H1 (cell line): ENCODE results near the gene ADGRF5. TPM values are rescaled to one million over a fixed set of nuclear protein-coding genes. Genes with fewer than 3 reads are reported as not detected.

Source experiments
- CTCF ChIA-PET: fragments of 300-600 bp; sonication (Branson Sonifier 250); formaldehyde crosslinking; loops from one replicate; lab custom pipeline; 2021; ENCODE audit not compliant: partially characterized antibody; lab: Charles Lee
- POLR2A ChIA-PET: fragments of 300-600 bp; sonication (Branson Sonifier 250); formaldehyde crosslinking; loops from one replicate; lab custom pipeline; 2021; ENCODE audit warnings: inconsistent platforms; ENCODE audit not compliant: partially characterized antibody; lab: Charles Lee
- DNase-seq, 2 experiments: peaks; one replicate each; pipeline versions ENCODE4 v3.0.0 to v3.0.0-alpha.2; 2010 to 2022; ENCODE audit warnings: low spot score in 2 of 2, low read depth in 1 of 2, mixed read lengths in 1 of 2
- FAIRE-seq: peaks from 2 replicates; lab custom pipeline; 2011; peaks lifted over from hg19 to GRCh38; lab: Jason Lieb, UNC
- H2AFZ ChIP-seq: 2 replicates; pipeline ENCODE4 v1.8.1; 2012; ENCODE audit warnings: low read length, inconsistent platforms
- H2AK5ac ChIP-seq: 2 replicates; pipeline ENCODE4 v1.6.1; 2013; ENCODE audit warnings: low read depth, low read length
- H2BK120ac ChIP-seq: replicated peaks from 2 replicates; pipeline ENCODE3; 2013; ENCODE audit warnings: low read depth, low read length, inconsistent platforms
- H2BK12ac ChIP-seq: 2 replicates; pipeline ENCODE4 v1.6.1; 2013; ENCODE audit warnings: low read depth, low read length
- H2BK15ac ChIP-seq: 2 replicates; pipeline ENCODE4 v1.6.1; 2013; ENCODE audit warnings: low read length
- H2BK20ac ChIP-seq: 2 replicates; pipeline ENCODE4 v1.6.1; 2013; ENCODE audit warnings: low read length
- H2BK5ac ChIP-seq: 2 replicates; pipeline ENCODE4 v1.6.1; 2013; ENCODE audit warnings: low read depth, low read length
- H3K14ac ChIP-seq: 2 replicates; pipeline ENCODE4 v1.6.1; 2013; ENCODE audit warnings: inconsistent platforms; ENCODE audit not compliant: insufficient read length
- H3K18ac ChIP-seq: 2 replicates; pipeline ENCODE4 v1.6.1; 2013; ENCODE audit warnings: low read length; ENCODE audit errors: extremely low read depth
- H3K23ac ChIP-seq: 2 replicates; pipeline ENCODE4 v1.6.1; 2013; ENCODE audit warnings: inconsistent platforms; ENCODE audit not compliant: insufficient read length
- H3K23me2 ChIP-seq: 2 replicates; pipeline ENCODE4 v1.6.1; 2013; ENCODE audit warnings: low read depth, low read length
- H3K27ac ChIP-seq: 2 replicates; pipeline ENCODE4 v1.6.1; 2011; ENCODE audit warnings: low read depth, low read length, inconsistent platforms
- H3K27me3 ChIP-seq, 4 experiments: replicated peaks in 1 of 4; 1 replicate in 1 of 4; 2 replicates in 3 of 4; pipeline versions ENCODE4 v1.6.1 to v1.8.1; 2011 to 2013; ENCODE audit warnings: low read length in 3 of 4, mild to moderate bottlenecking in 3 of 4, inconsistent platforms in 2 of 4, mixed read lengths in 2 of 4, moderate library complexity in 1 of 4; ENCODE audit not compliant: control insufficient read depth in 3 of 4, insufficient read depth in 3 of 4; ENCODE audit errors: extremely low read depth in 1 of 4
- H3K36me3 ChIP-seq, 4 experiments: 2 replicates each; pipeline versions ENCODE4 v1.6.1 to v1.8.1; 2011 to 2013; ENCODE audit warnings: mild to moderate bottlenecking in 4 of 4, low read length in 3 of 4, moderate library complexity in 2 of 4, control low read depth in 1 of 4, inconsistent platforms in 1 of 4; ENCODE audit not compliant: insufficient read depth in 4 of 4, control insufficient read depth in 2 of 4
- H3K4ac ChIP-seq: replicated peaks from 2 replicates; pipeline ENCODE3; 2013; ENCODE audit warnings: low read length, low read depth, mixed read lengths, inconsistent platforms; ENCODE audit not compliant: insufficient read length
- H3K4me1 ChIP-seq, 4 experiments: replicated peaks in 1 of 4; 1 replicate in 1 of 4; 2 replicates in 3 of 4; pipeline versions ENCODE4 v1.6.1 to v1.8.1; 2011 to 2013; ENCODE audit warnings: low read length in 3 of 4, inconsistent platforms in 2 of 4, mixed read lengths in 1 of 4; ENCODE audit not compliant: insufficient read depth in 4 of 4, control insufficient read depth in 3 of 4
- H3K4me2 ChIP-seq, 2 experiments: 2 replicates each; pipeline versions ENCODE4 v1.6.1 to v1.8.1; 2011 to 2013; ENCODE audit warnings: low read depth in 2 of 2, low read length in 2 of 2, control low read depth in 1 of 2, inconsistent platforms in 1 of 2, mild to moderate bottlenecking in 1 of 2; ENCODE audit not compliant: insufficient read depth in 1 of 2
- H3K4me3 ChIP-seq, 4 experiments: fragments of 200-600, 300-600 bp in 1 of 4; sonication (generic), shearing (Covaris generic), sonication (Bioruptor Twin) in 1 of 4; 2 replicates each; pipeline versions ENCODE4 v1.5.1 to v1.8.1; 2011 to 2016; ENCODE audit warnings: low read length in 4 of 4, low read depth in 3 of 4, control low read depth in 2 of 4, inconsistent platforms in 2 of 4, mild to moderate bottlenecking in 2 of 4, mixed read lengths in 1 of 4, moderate library complexity in 1 of 4; ENCODE audit not compliant: insufficient read depth in 2 of 4; ENCODE audit errors: extremely low read depth in 1 of 4
- H3K56ac ChIP-seq: replicated peaks from 2 replicates; pipeline ENCODE3; 2013; ENCODE audit warnings: low read depth, mild to moderate bottlenecking, mixed read lengths, low read length, inconsistent platforms; ENCODE audit not compliant: insufficient read length
- H3K79me1 ChIP-seq: 2 replicates; pipeline ENCODE4 v1.6.1; 2013; ENCODE audit warnings: low read depth, low read length, control low read depth
- H3K79me2 ChIP-seq, 2 experiments: 2 replicates each; pipeline versions ENCODE4 v1.6.1 to v1.8.1; 2012 to 2013; ENCODE audit warnings: low read length in 2 of 2, mild to moderate bottlenecking in 2 of 2, inconsistent platforms in 1 of 2; ENCODE audit not compliant: insufficient read depth in 2 of 2, control insufficient read depth in 1 of 2
- H3K9ac ChIP-seq, 4 experiments: replicated peaks in 1 of 4; 1 replicate in 1 of 4; 2 replicates in 3 of 4; pipeline versions ENCODE4 v1.6.1 to v1.8.1; 2011 to 2013; ENCODE audit warnings: low read depth in 3 of 4, low read length in 3 of 4, control low read depth in 2 of 4, mild to moderate bottlenecking in 2 of 4, moderate library complexity in 2 of 4, inconsistent platforms in 1 of 4; ENCODE audit errors: extremely low read depth in 1 of 4
- H3K9me3 ChIP-seq, 2 experiments: 2 replicates each; pipeline versions ENCODE4 v1.6.1 to v1.8.1; 2012 to 2013; ENCODE audit warnings: mild to moderate bottlenecking in 2 of 2, moderate library complexity in 2 of 2, control low read depth in 1 of 2, inconsistent platforms in 1 of 2, low read depth in 1 of 2, low read length in 1 of 2, mixed read lengths in 1 of 2; ENCODE audit not compliant: insufficient read depth in 2 of 2
- H4K20me1 ChIP-seq, 2 experiments: replicated peaks in 1 of 2; 2 replicates each; pipeline versions ENCODE3 to v1.8.1; 2011 to 2013; ENCODE audit warnings: inconsistent platforms in 2 of 2, low read length in 2 of 2, mild to moderate bottlenecking in 1 of 2; ENCODE audit not compliant: insufficient read depth in 2 of 2, control insufficient read depth in 1 of 2
- H4K5ac ChIP-seq: 2 replicates; pipeline ENCODE4 v1.6.1; 2013; ENCODE audit warnings: low read length, low read depth, mixed read lengths, inconsistent platforms; ENCODE audit not compliant: insufficient read length
- H4K8ac ChIP-seq: 2 replicates; pipeline ENCODE4 v1.8.0; 2013; ENCODE audit warnings: mild to moderate bottlenecking, moderate library complexity, low read length, inconsistent platforms; ENCODE audit not compliant: insufficient read depth; ENCODE audit errors: extremely low read depth
- H4K91ac ChIP-seq: replicated peaks from 2 replicates; pipeline ENCODE3; 2013; ENCODE audit warnings: low read length, mixed read lengths, inconsistent platforms; ENCODE audit not compliant: insufficient read length
- ASH2L ChIP-seq: fragments of 200-600, 300-600 bp; sonication (generic); IDR thresholded peaks from one replicate; pipeline ENCODE4 v1.7.1; 2017; ENCODE audit warnings: low read length
- ATF2 ChIP-seq: IDR thresholded peaks from 2 replicates; pipeline ENCODE4 v1.6.1; 2012; ENCODE audit warnings: low read length, inconsistent platforms
- ATF3 ChIP-seq: IDR thresholded peaks from 2 replicates; pipeline ENCODE4 v1.6.1; 2011; ENCODE audit warnings: low read depth, mild to moderate bottlenecking, low read length; ENCODE audit not compliant: insufficient read depth
- CEBPB ChIP-seq: IDR thresholded peaks from 2 replicates; pipeline ENCODE4 v1.6.1; 2012; ENCODE audit warnings: low read depth, low read length
- E2F6 ChIP-seq: IDR thresholded peaks from 2 replicates; pipeline ENCODE4 v1.6.1; 2012; ENCODE audit warnings: inconsistent platforms
- EGR1 ChIP-seq: IDR thresholded peaks from 2 replicates; pipeline ENCODE4 v1.6.1; 2011; ENCODE audit warnings: low read depth, low read length, borderline replicate concordance
- HDAC6 ChIP-seq: IDR thresholded peaks from one replicate; pipeline ENCODE4 v1.7.1; 2012; ENCODE audit warnings: low read depth, mild to moderate bottlenecking, inconsistent platforms, low read length, moderate library complexity
- NRF1 ChIP-seq: IDR thresholded peaks from 2 replicates; pipeline ENCODE4 v1.6.1; 2011; ENCODE audit warnings: mild to moderate bottlenecking, low read depth, low read length, improper control_type of control experiment
- PHF8 ChIP-seq: fragments of 200-600 bp; sonication (generic); conservative IDR thresholded peaks from 2 replicates; pipeline ENCODE4 v1.7.1; 2012; ENCODE audit warnings: low read depth, mild to moderate bottlenecking, inconsistent platforms, low read length, moderate library complexity
- POLR2AphosphoS5 ChIP-seq: IDR thresholded peaks from 2 replicates; pipeline ENCODE4 v1.6.1; 2011; ENCODE audit warnings: low read depth, low read length
- POU5F1 ChIP-seq: IDR thresholded peaks from 2 replicates; pipeline ENCODE4 v1.6.1; 2011; ENCODE audit warnings: low read depth, mild to moderate bottlenecking, low read length, moderate library complexity
- SIX5 ChIP-seq: IDR thresholded peaks from 2 replicates; pipeline ENCODE4 v1.6.1; 2011; ENCODE audit warnings: mild to moderate bottlenecking, low read depth, low read length
- SP2 ChIP-seq: IDR thresholded peaks from 2 replicates; pipeline ENCODE4 v1.6.1; 2012; ENCODE audit warnings: mild to moderate bottlenecking, low read length, inconsistent platforms
- WGBS, 2 experiments: shearing (Covaris generic) in 1 of 2; methylation state at CpG; one replicate each; pipeline versions ENCODE4 v1.1.6 to v1.1.7; 2013 to 2015; ENCODE audit warnings: low lambda C conversion rate in 2 of 2, mixed read lengths in 2 of 2, inconsistent platforms in 1 of 2, low coverage in 1 of 2, missing lambda C conversion rate in 1 of 2; ENCODE audit not compliant: insufficient replicate concordance in 2 of 2, insufficient coverage in 1 of 2, insufficient read length in 1 of 2; ENCODE audit errors: extremely low coverage in 1 of 2, missing lambda C conversion rate in 1 of 2; 5-methylcytosine and 5-hydroxymethylcytosine counted together
- polyA plus RNA-seq, 7 experiments: library from polyadenylated mRNA; depleted of rRNA in 3 of 7; stranded (reverse) in 5 of 7; unstranded in 2 of 7; fragments of >200 nt in 5 of 7; fragments of 200-250 nt in 2 of 7; gene quantifications; 1 replicate in 5 of 7; 2 replicates in 1 of 7; 4 replicates in 1 of 7; pipeline versions ENCODE4 v1.2.1 to v1.2.3, GENCODE V29; 2011 to 2013; ENCODE audit warnings: missing spikeins in 2 of 7, mixed read lengths in 2 of 7
- total RNA-seq: library from RNA; stranded (reverse); fragmentation: NEBNext Ultra II Directional; extraction: Animal tissue kit (Norgen Biotek cat#: 25700); gene quantifications from 2 replicates; pipeline ENCODE4 v1.2.1, GENCODE V29; 2021

ADGRF5 gene
- total and polyA plus RNA-seq, 2 of the 8 experiments (the other 6 are each of a cell fraction or from before 2014, with no cell fraction given) = 0.06 TPM; not detected in 1

GRCh38 chr6:46969206-46969605 is 47.5 kb upstream of the ADGRF5 start:
- Histone ChIP-seq H2BK120ac (no peak overlapping the region), H2BK12ac (no peak overlapping the region), H2AK5ac (no peak overlapping the region), H2BK15ac (no peak overlapping the region), H3K4ac (no peak overlapping the region), H3K23me2 (no peaks in the 10 kb centered on the region), H3K56ac (no peak overlapping the region), H3K79me2 (no peaks in the 10 kb centered on the region), H2BK5ac (no peak overlapping the region), H3K36me3 (no peaks in the 10 kb centered on the region), H2BK20ac (no peak overlapping the region), H3K9me3 (no peaks in the 10 kb centered on the region), H2AFZ (no peak overlapping the region), H3K23ac (no peak overlapping the region), H4K5ac (no peak overlapping the region), H4K91ac (no peak overlapping the region), H3K27ac (no peak overlapping the region), H3K14ac (no peak overlapping the region), H3K4me1 (no peaks in the 10 kb centered on the region), H3K27me3 (no peaks in the 10 kb centered on the region), H3K4me2 (no peak overlapping the region), H3K18ac (no peak overlapping the region), H3K79me1 (no peaks in the 10 kb centered on the region), H4K8ac (no peak overlapping the region), H3K9ac (no peak overlapping the region), H4K20me1 (no peaks in the 10 kb centered on the region), H3K4me3 (no peak overlapping the region)
- CTCF ChIA-PET = no interaction called here
- FAIRE-seq (peak; percentile 66), DNase-seq (no peak)
- POLR2A ChIA-PET = no interaction called here
- 94% methylated on average over 1 of the region's 1 CpG; no CpG with 5 or more reads in 1 of the 2 experiments for WGBS, 2 experiments
- TF ChIP-seq NRF1 (no peak), SP2 (no peak), SIX5 (no peak), ASH2L (no peak), HDAC6 (no peak), POU5F1 (no peak), E2F6 (no peak), ATF3 (no peak), ATF2 (no peak), CEBPB (no peak), EGR1 (no peak), PHF8 (no peak), POLR2AphosphoS5 (no peak)
